GM19372 (cell line): ENCODE results near the gene GABRB2.
"Not testable (repeated sequence)": the region's sequence is repeated elsewhere in the genome, so short reads cannot be mapped to it uniquely, and the experiment has no call there.

Source experiments
- ATAC-seq: cut with Tn5 transposase; IDR thresholded peaks from one replicate; pipeline ENCODE4 v1.9.1; 2021; ENCODE audit warnings: mild to moderate bottlenecking, low read depth, moderate library complexity; ENCODE audit not compliant: unreplicated experiment

The GABRB2 gene

DNA sequence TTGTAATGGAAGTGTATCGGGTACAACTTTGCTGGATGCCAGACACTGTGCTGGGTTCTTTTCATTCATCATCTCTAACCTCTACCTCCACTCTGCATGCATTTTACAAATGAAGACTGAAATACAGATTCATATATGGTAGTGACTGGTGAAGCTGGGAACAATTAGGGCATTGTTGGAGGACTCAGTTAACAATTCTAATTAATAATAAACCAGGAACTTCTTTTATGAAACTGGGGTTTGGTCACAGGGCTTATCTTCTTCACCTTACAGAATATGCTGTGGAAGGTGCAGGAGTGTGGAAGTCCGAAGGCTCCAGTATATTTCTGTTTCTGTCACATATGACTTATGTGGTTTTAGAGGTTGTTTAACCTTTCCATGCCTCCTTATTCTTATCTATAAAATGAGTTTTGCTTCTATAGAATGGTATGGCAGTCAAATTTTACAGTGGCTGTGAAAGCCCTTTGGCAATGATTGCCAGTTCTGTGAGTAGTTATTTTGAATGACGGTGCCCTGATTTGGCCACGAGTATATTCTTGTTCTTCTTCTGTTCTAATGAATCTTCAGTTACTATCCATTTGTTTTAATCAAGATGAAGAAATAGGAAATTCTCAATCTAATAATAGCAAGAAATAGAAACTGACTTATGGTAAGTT, 284.7 kb downstream of the GABRB2 start:
- ATAC-seq, result no peak

DNA sequence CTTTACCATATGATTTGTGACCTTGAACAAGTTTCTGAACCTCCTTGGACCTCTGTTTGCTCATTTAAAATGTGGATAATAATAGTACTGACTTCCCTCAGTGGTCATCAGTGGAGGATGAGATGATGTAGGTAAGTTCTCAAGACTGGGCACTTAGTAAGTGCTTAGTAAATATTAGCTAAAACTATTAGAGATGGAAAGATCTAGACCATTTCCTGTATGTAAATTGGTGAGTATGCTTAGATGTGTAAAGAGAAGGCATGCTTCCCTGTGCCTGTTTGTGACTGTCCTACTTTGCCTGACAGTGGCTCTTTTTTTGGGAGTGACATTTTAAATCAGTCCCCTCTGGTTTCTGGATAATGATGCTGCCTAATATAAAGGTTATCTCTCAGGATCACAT, 288.1 kb downstream of the GABRB2 start:
- no peak for ATAC-seq

DNA sequence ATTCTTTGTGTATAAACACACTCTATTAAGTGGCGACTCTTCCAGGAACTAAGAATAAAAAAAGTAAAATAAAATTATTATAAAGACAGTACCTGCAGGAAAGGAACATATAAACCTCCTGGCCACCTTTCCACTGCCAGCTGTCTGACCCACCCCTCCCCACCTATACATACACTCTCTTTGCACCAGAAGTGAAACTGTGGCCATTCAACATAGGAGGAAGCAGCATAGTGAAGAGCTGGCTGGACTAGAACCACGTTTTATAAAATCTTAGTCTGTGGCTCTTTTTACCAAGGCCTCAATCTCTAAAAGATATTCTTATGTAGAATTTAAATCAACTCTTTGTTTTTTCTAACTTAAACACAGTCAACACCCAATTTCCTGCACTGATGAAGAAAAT, 289.6 kb downstream of the GABRB2 start:
- ATAC-seq, result no peak

DNA sequence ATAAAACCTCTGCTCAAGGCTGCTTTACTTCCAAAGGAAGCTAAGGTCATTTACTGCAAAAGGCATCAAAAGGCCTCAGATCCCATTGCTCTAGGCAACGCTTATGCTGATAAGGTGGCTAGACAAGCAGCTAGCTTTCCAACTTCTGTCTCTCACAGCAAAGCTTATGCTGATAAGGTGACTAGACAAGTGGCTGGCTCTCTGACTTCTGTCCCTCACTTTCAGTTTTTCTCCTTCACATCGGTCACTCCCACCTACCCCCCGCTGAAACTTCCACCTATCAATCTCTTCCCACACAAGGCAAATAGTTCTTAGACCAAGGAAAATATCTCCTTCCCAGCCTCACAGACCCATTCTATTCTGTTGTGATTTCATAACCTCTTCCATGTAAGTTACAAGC, 293.6 kb downstream of the GABRB2 start:
- ATAC-seq, result not testable (repeated sequence)

DNA sequence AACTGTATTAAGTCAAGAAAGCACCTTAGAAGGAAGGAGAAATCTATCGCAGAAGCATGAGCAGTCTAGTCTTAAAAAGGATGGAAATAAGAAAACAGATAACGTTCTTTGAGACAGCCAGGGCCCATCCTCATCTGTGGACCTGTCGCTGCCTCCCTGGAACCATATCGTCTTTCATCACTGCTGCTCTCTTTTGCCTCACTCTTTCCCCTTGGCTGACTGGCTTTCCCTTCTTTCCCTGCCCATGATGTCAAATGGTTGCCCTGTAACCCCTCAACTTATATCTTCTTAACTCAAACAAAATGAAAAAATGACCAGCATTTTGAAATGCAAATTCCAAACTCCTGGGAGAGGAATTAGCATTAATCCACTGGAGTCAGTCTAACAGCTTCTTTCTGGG, 299.8 kb downstream of the GABRB2 start:
- no peak for ATAC-seq

DNA sequence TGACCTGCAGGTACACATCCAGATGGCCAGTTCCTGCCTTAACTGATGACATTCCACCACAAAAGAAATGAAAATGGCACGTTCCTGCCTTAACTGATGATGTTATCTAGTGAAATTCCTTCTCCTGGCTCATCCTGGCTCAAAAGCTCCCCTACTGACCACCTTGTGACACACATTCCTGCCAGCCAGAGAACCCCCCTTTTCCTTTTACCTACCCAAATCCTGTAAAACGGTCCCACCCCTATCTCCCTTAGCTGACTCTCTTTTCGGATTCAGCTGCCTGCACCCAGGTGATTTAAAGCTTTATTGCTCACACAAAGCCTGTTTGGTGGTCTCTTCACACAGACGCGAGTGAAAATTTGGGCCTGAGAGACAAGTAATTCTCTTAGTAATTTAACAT, 300.7 kb downstream of the GABRB2 start:
- ATAC-seq, result not testable (repeated sequence)
